Measurements from ENCODE around the gene RAB6A.

GRCh38 chr11:73789279-73789670 is 28.4 kb upstream of the RAB6A start:
- no peak for TF ChIP-seq POLR2A (IDR thresholded peaks at IDR 0.05; ENCODE audit: control extremely low read depth in 1 of 2, low read depth in 2 of 2, low read length in 2 of 2)
- no peak for TF ChIP-seq ATF2 (IDR thresholded peaks at IDR 0.05; ENCODE audit: low read length)
- TF ChIP-seq, protein P1, sequence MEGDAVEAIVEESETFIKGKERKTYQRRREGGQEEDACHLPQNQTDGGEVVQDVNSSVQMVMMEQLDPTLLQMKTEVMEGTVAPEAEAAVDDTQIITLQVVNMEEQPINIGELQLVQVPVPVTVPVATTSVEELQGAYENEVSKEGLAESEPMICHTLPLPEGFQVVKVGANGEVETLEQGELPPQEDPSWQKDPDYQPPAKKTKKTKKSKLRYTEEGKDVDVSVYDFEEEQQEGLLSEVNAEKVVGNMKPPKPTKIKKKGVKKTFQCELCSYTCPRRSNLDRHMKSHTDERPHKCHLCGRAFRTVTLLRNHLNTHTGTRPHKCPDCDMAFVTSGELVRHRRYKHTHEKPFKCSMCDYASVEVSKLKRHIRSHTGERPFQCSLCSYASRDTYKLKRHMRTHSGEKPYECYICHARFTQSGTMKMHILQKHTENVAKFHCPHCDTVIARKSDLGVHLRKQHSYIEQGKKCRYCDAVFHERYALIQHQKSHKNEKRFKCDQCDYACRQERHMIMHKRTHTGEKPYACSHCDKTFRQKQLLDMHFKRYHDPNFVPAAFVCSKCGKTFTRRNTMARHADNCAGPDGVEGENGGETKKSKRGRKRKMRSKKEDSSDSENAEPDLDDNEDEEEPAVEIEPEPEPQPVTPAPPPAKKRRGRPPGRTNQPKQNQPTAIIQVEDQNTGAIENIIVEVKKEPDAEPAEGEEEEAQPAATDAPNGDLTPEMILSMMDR (IDR thresholded peaks at IDR 0.05; ENCODE audit: control extremely low read depth in 1 of 3, insufficient read depth in 1 of 3, low read depth in 1 of 3, low read length in 3 of 3): no peak
- no peak for TF ChIP-seq CEBPB (IDR thresholded peaks at IDR 0.05; ENCODE audit: low read depth, low read length)
- TF ChIP-seq RNF2 (IDR thresholded peaks at IDR 0.05; ENCODE audit: borderline replicate concordance, low read depth, low read length, missing control alignments, poor library complexity, severe bottlenecking): no peak
- TF ChIP-seq RBBP5 (IDR thresholded peaks at IDR 0.05; ENCODE audit: borderline replicate concordance, low read depth, low read length): no peak
- TF ChIP-seq RAD21 (IDR thresholded peaks at IDR 0.05 in 1 of 2, conservative IDR thresholded peaks at IDR 0.05 in 1 of 2; ENCODE audit: low read depth in 2 of 2, low read length in 2 of 2): no peak
- no peak for TF ChIP-seq USF2 (IDR thresholded peaks at IDR 0.05; ENCODE audit: low read length)
- no peak for TF ChIP-seq KDM1A (IDR thresholded peaks at IDR 0.05; ENCODE audit: borderline replicate concordance, low read length)
- no peak for TF ChIP-seq ZNF274 (IDR thresholded peaks at IDR 0.05; ENCODE audit: borderline replicate concordance, extremely low read depth, low read length)
- TF ChIP-seq NRF1 (IDR thresholded peaks at IDR 0.05; ENCODE audit: low read depth, low read length): no peak

Data from H1 (cell line).